K562 (cell line): ENCODE results near the gene LRFN2. TPM values are rescaled to one million over a fixed set of nuclear protein-coding genes. Genes with fewer than 3 reads are reported as not detected.

Source experiments
- ATAC-seq: fragments of 200-7000 bp; cut with Tn5 transposase; 3 replicates; pipeline ENCODE4 v1.9.1; 2020; ENCODE audit warnings: moderate library complexity
- BruUV-seq: library from RNA; stranded (reverse); fragments of 400-500 nt; replicated peaks from 2 replicates; lab custom pipeline; 2021; lab: Mats Ljungman, UMichigan
- CTCF ChIA-PET: fragments of 300-600 bp; formaldehyde crosslinking; extraction: SDS; loops from one replicate; lab custom pipeline; 2021; ENCODE audit warnings: low intra/inter-chr PET ratio; lab: Yijun Ruan, JAX
- POLR2A ChIA-PET: fragments of 300-600, 350-650 bp; sonication (Branson Sonifier 250); formaldehyde crosslinking; extraction: SDS; loops from one replicate; lab custom pipeline; 2021; ENCODE audit warnings: antibody characterized with exemption, inconsistent platforms; lab: Yijun Ruan, JAX
- DNase-seq, 4 experiments: peaks; one replicate each; pipeline versions ENCODE4 v3.0.0 to v3.0.0-alpha.2; 2011 to 2018; ENCODE audit warnings: low spot score in 3 of 4, mixed read lengths in 3 of 4; ENCODE audit errors: extremely low read depth in 1 of 4
- FAIRE-seq: peaks from 2 replicates; lab custom pipeline; 2011; peaks lifted over from hg19 to GRCh38; lab: Jason Lieb, UNC
- H2AFZ ChIP-seq: 2 replicates; pipeline ENCODE4 v1.6.0; 2011; ENCODE audit warnings: low read depth, low read length, control low read depth, inconsistent platforms
- H3K27ac ChIP-seq: fragments of 200-600 bp; 3 replicates; pipeline ENCODE4 v1.8.0; 2011; ENCODE audit warnings: low read depth, mild to moderate bottlenecking, control low read depth, inconsistent platforms, low read length, moderate library complexity, mixed read lengths; ENCODE audit errors: extremely low read depth
- H3K27me3 ChIP-seq, 2 experiments: fragments of 300-600 bp in 1 of 2; 2 replicates in 1 of 2; 3 replicates in 1 of 2; pipeline versions ENCODE4 v1.6.0 to v1.8.0; 2011; ENCODE audit warnings: inconsistent platforms in 2 of 2, low read length in 2 of 2, mild to moderate bottlenecking in 1 of 2, mixed read lengths in 1 of 2, moderate library complexity in 1 of 2; ENCODE audit not compliant: control insufficient read depth in 2 of 2, insufficient read depth in 2 of 2
- H3K36me3 ChIP-seq: fragments of 300-600 bp; 3 replicates; pipeline ENCODE4 v1.8.0; 2011; ENCODE audit warnings: mild to moderate bottlenecking, low read length, inconsistent platforms; ENCODE audit not compliant: control insufficient read depth, insufficient read depth
- H3K4me1 ChIP-seq, 2 experiments: fragments of 200-600 bp in 1 of 2; replicated peaks in 1 of 2; 2 replicates in 1 of 2; 3 replicates in 1 of 2; pipeline versions ENCODE4 v1.5.1 to v1.8.0; 2011; ENCODE audit warnings: inconsistent platforms in 2 of 2, low read length in 2 of 2, mild to moderate bottlenecking in 1 of 2, mixed read lengths in 1 of 2, moderate library complexity in 1 of 2; ENCODE audit not compliant: control insufficient read depth in 2 of 2, insufficient read depth in 2 of 2
- H3K4me2 ChIP-seq: 2 replicates; pipeline ENCODE4 v1.6.1; 2011; ENCODE audit warnings: low read length, control low read depth, inconsistent platforms, mixed read lengths; ENCODE audit not compliant: insufficient read depth
- H3K4me3 ChIP-seq: fragments of 200-600 bp; sonication (generic), shearing (Covaris generic); 2 replicates; pipeline ENCODE4 v1.5.1; 2016; ENCODE audit warnings: control low read depth, inconsistent platforms
- H3K79me2 ChIP-seq: fragments of 200-600 bp; 3 replicates; pipeline ENCODE4 v1.8.0; 2011; ENCODE audit warnings: low read length, inconsistent platforms; ENCODE audit not compliant: control insufficient read depth, insufficient read depth
- H3K9ac ChIP-seq, 2 experiments: 2 replicates each; pipeline versions ENCODE4 v1.6.0 to v1.6.1; 2011; ENCODE audit warnings: low read depth in 2 of 2, low read length in 2 of 2, control low read depth in 1 of 2, inconsistent platforms in 1 of 2, mild to moderate bottlenecking in 1 of 2, mixed read lengths in 1 of 2; ENCODE audit not compliant: insufficient read depth in 1 of 2
- H3K9me1 ChIP-seq: one replicate; pipeline ENCODE4 v1.6.0; 2011; ENCODE audit warnings: inconsistent platforms, mild to moderate bottlenecking, low read length, moderate library complexity; ENCODE audit not compliant: control insufficient read depth, insufficient read depth
- H3K9me3 ChIP-seq: replicated peaks from 2 replicates; pipeline ENCODE4 v1.5.1; 2011; ENCODE audit warnings: low read depth, low read length, inconsistent platforms; ENCODE audit not compliant: control insufficient read depth, insufficient read depth
- H4K20me1 ChIP-seq: replicated peaks from 2 replicates; pipeline ENCODE4 v1.6.1; 2011; ENCODE audit warnings: low read length, inconsistent platforms, mixed read lengths; ENCODE audit not compliant: control insufficient read depth, insufficient read depth
- AFF4 ChIP-seq: sonication (generic); formaldehyde crosslinking; IDR thresholded peaks from 2 replicates; pipeline ENCODE4 v1.8.0; 2023; ENCODE audit warnings: mild to moderate bottlenecking, missing genetic modification reagents
- ARID2 ChIP-seq: fragments of 450-650 bp; IDR thresholded peaks from 2 replicates; pipeline ENCODE4 v1.6.1; 2017; ENCODE audit warnings: antibody characterized with exemption, mild to moderate bottlenecking
- BHLHE40 ChIP-seq: IDR thresholded peaks from 2 replicates; pipeline ENCODE4 v1.6.1; 2011; ENCODE audit warnings: low read length, improper control_type of control experiment
- FOXK2 ChIP-seq, 2 experiments: fragments of 450-650 bp; IDR thresholded peaks in 1 of 2; conservative IDR thresholded peaks in 1 of 2; 2 replicates each; pipeline ENCODE4 v1.6.1; 2016; ENCODE audit warnings: low read depth in 2 of 2, mild to moderate bottlenecking in 1 of 2
- MTA1 ChIP-seq: fragments of 450-650 bp; IDR thresholded peaks from 2 replicates; pipeline ENCODE4 v1.6.1; 2017; ENCODE audit warnings: borderline replicate concordance
- NRF1 ChIP-seq, 2 experiments: fragments of 450-650 bp; IDR thresholded peaks in 1 of 2; conservative IDR thresholded peaks in 1 of 2; 2 replicates each; pipeline ENCODE4 v1.6.1; 2014; ENCODE audit warnings: mild to moderate bottlenecking in 2 of 2
- RBM22 ChIP-seq: fragments of 200-400 bp; formaldehyde crosslinking; IDR thresholded peaks from 2 replicates; pipeline ENCODE4 v1.6.1; 2018; ENCODE audit warnings: low read length, low read depth; ENCODE audit not compliant: poor library complexity, severe bottlenecking
- SMAD2 ChIP-seq: fragments of 150-350 bp; IDR thresholded peaks from 2 replicates; pipeline ENCODE4 v1.6.1; 2014; ENCODE audit warnings: low read depth, mild to moderate bottlenecking, low read length
- SRSF7 ChIP-seq: fragments of 200-400 bp; formaldehyde crosslinking; optimal IDR thresholded peaks from 2 replicates; pipeline ENCODE3; 2017; ENCODE audit warnings: mild to moderate bottlenecking, low read depth, low read length
- TARDBP ChIP-seq: fragments of 450-650 bp; IDR thresholded peaks from 2 replicates; pipeline ENCODE4 v1.6.1; 2016
- YBX1 ChIP-seq: fragments of 450-650 bp; IDR thresholded peaks from 2 replicates; pipeline ENCODE4 v1.7.1; 2016; ENCODE audit warnings: mild to moderate bottlenecking
- ZBTB8A ChIP-seq: fragments of 450-650 bp; IDR thresholded peaks from 2 replicates; pipeline ENCODE4 v1.6.1; 2018; ENCODE audit warnings: mild to moderate bottlenecking, moderate library complexity; ENCODE audit not compliant: partially characterized antibody
- ZNF436 ChIP-seq: fragments of 250-450, 450-650 bp; sonication (Bioruptor Pico); formaldehyde crosslinking; IDR thresholded peaks from 2 replicates; pipeline ENCODE4 v1.7.0; 2020; ENCODE audit warnings: mild to moderate bottlenecking
- ZNF75A ChIP-seq: fragments of 450-650 bp; formaldehyde crosslinking; IDR thresholded peaks from 2 replicates; pipeline ENCODE4 v1.4.0; 2020; ENCODE audit warnings: mild to moderate bottlenecking
- WGBS: fragments of 100-300 bp; shearing (Covaris generic); methylation state at CpG from one replicate; pipeline ENCODE4 v1.1.6; 2016; ENCODE audit warnings: low coverage, mixed read lengths; ENCODE audit not compliant: insufficient coverage; ENCODE audit errors: missing lambda C conversion rate; 5-methylcytosine and 5-hydroxymethylcytosine counted together
- in situ Hi-C: fragments of 300-500 bp; cut with MboI; formaldehyde crosslinking; loops from 4 replicates; pipeline ENCODE4 v1.15.0; 2018; ENCODE audit warnings: inconsistent platforms, mixed read lengths
- intact Hi-C: fragments of 100-400 bp; cut with micrococcal nuclease; formaldehyde crosslinking; loops from 2 replicates; pipeline ENCODE4 v1.14.2; 2022
- polyA plus RNA-seq, 8 experiments: library from polyadenylated mRNA; depleted of rRNA in 4 of 8; stranded (reverse) in 5 of 8; unstranded in 3 of 8; fragments of >200 nt; fragmentation: Nextera tagmentation in 2 of 8; fragmentation: Illumina TruSeq in 1 of 8; extraction: Ambion mirVana in 2 of 8; extraction: Trizol in 1 of 8; gene quantifications; 2 replicates each; pipeline versions ENCODE4 v1.2.1 to v1.2.3, GENCODE V29; 2011 to 2014; ENCODE audit warnings: inconsistent platforms in 1 of 8, missing spikeins in 1 of 8
- total RNA-seq, 7 experiments: library from RNA; depleted of rRNA in 6 of 7; stranded (reverse); fragments of >200 nt in 6 of 7; fragmentation: Illumina TruSeq in 2 of 7; extraction: Trizol in 2 of 7; gene quantifications; 2 replicates each; pipeline versions ENCODE4 v1.2.1 to v1.2.3, GENCODE V29; 2011 to 2021; ENCODE audit warnings: low replicate concordance in 1 of 7

LRFN2 gene
- total and polyA plus RNA-seq, 9 of the 15 experiments (the other 6 are each of a cell fraction or from before 2014, with no cell fraction given): not detected

- ATAC-seq (no peak), FAIRE-seq (no peak)
- POLR2A ChIA-PET: no interaction called here
Observed at GRCh38 chr6:40614671-40615070, 27.5 kb upstream of the LRFN2 start.

GRCh38 chr6:40611912-40612311 is 24.7 kb upstream of the LRFN2 start:
- Histone ChIP-seq H3K9ac (0 out of 4 replicates have a peak overlapping the region, but pooled peaks of 1 of the 2 experiments have one; percentile 12), H3K79me2 (no peaks in the 10 kb centered on the region), H3K9me1 (no peaks in the 10 kb centered on the region), H3K27ac (no peak overlapping the region), H3K4me2 (no peak overlapping the region), H2AFZ (no peak overlapping the region), H4K20me1 (no peaks in the 10 kb centered on the region), H3K9me3 (no peaks in the 10 kb centered on the region), H3K4me1 (no peaks in the 10 kb centered on the region), H3K4me3 (no peak overlapping the region), H3K36me3 (no peaks in the 10 kb centered on the region), H3K27me3 (peaks cover 0 to 12% of the 10 kb centered on the region in 2 experiments; a peak in 2 of 5 replicates)
- under 1% methylated on average over 8 of the region's 8 CpGs for WGBS
- POLR2A ChIA-PET: no interaction called here
- intact Hi-C loops (no loop called here), in situ Hi-C loops (no loop called here)
- DNase-seq (no peak), ATAC-seq (no peak), FAIRE-seq (no peak)
- no TSS peak for BruUV-seq
- CTCF ChIA-PET: no interaction called here
- no peak for TF ChIP-seq ARID2
- TF ChIP-seq RBM22: no peak
- no peak for TF ChIP-seq SMAD2
- TF ChIP-seq SRSF7: no peak
- no peak for TF ChIP-seq MTA1
- TF ChIP-seq AFF4 (CRISPR knock-in tag): no peak
- no peak for TF ChIP-seq ZNF436
- no peak for TF ChIP-seq FOXK2 (conservative IDR thresholded peaks at IDR 0.05 in 1 of 2, IDR thresholded peaks at IDR 0.05 in 1 of 2; ENCODE audit: low read depth in 2 of 2)
- TF ChIP-seq ZNF75A (CRISPR knock-in tag): no peak
- TF ChIP-seq ZBTB8A: no peak
- TF ChIP-seq BHLHE40: no peak
- no peak for TF ChIP-seq NRF1 (conservative IDR thresholded peaks at IDR 0.05 in 1 of 2, IDR thresholded peaks at IDR 0.05 in 1 of 2)

More at GRCh38 chr6:40614671-40615070, 27.5 kb upstream of the LRFN2 start:
- H3K79me2 ChIP-seq: no peaks in the 10 kb centered on the region
- WGBS: 0% methylated on average over 6 of the region's 6 CpGs
- H3K9me1 ChIP-seq: no peaks in the 10 kb centered on the region
- intact Hi-C loops (no loop called here), in situ Hi-C loops (no loop called here)
- no TSS peak for BruUV-seq
- no peaks in the 10 kb centered on the region for H3K36me3 ChIP-seq
- no peaks in the 10 kb centered on the region for H4K20me1 ChIP-seq
- CTCF ChIA-PET: no interaction called here
- no peak overlapping the region for H3K27ac ChIP-seq
- no peak overlapping the region for H2AFZ ChIP-seq
- no peak overlapping the region for H3K9ac ChIP-seq
- H3K9me3 ChIP-seq: no peaks in the 10 kb centered on the region
- H3K4me3 ChIP-seq: no peak overlapping the region
- peaks cover 0 to 12% of the 10 kb centered on the region in 2 experiments; a peak in 3 of 5 replicates for H3K27me3 ChIP-seq
- H3K4me1 ChIP-seq: no peaks in the 10 kb centered on the region
- H3K4me2 ChIP-seq: no peak overlapping the region
- TF ChIP-seq TARDBP: no peak
- TF ChIP-seq YBX1: no peak
- no peak for DNase-seq
